Activated T-helper 17 cell treated with anti-CD3 and anti-CD28 coated beads, Interleukin-2, amount 50 U/mL, for 72 hours (primary cell): Measurements from ENCODE around the gene MKNK1. TPM values are rescaled to one million over a fixed set of nuclear protein-coding genes. Genes with fewer than 3 reads are reported as not detected.

ENCODE experiments used
- ATAC-seq: fragments of 150-1000 bp; cut with Tn5 transposase; replicated peaks from 2 replicates; pipeline ENCODE4 v1.10.0; 2021; ENCODE audit warnings: mild to moderate bottlenecking, moderate library complexity
- H3K27ac Mint-ChIP-seq: one replicate; pipeline ENCODE4 v1.8.0; 2022; ENCODE audit warnings: mixed read lengths
- H3K27me3 Mint-ChIP-seq: one replicate; pipeline ENCODE4 v1.8.0; 2022; ENCODE audit warnings: mixed read lengths
- H3K36me3 Mint-ChIP-seq: one replicate; pipeline ENCODE4 v1.8.0; 2022; ENCODE audit warnings: low read depth, mild to moderate bottlenecking, mixed read lengths
- H3K4me1 Mint-ChIP-seq: one replicate; pipeline ENCODE4 v1.8.0; 2022; ENCODE audit warnings: mixed read lengths
- H3K4me3 Mint-ChIP-seq: one replicate; pipeline ENCODE4 v1.8.0; 2022; ENCODE audit warnings: mild to moderate bottlenecking, mixed read lengths
- H3K9me3 Mint-ChIP-seq: one replicate; pipeline ENCODE4 v1.8.0; 2022; ENCODE audit warnings: mixed read lengths
- total RNA-seq, 2 donors: library from RNA; stranded (reverse); gene quantifications; one replicate each; pipeline ENCODE4 v1.2.3, GENCODE V29; 2022

The MKNK1 gene
- total RNA-seq, 2 donors from 2014 or later, result 59.2 to 83.7 TPM

- peaks cover 74% of the 10 kb centered on the region for H3K36me3 Mint-ChIP-seq
- H3K27me3 Mint-ChIP-seq, result no peaks in the 10 kb centered on the region
- no peak for ATAC-seq
- H3K4me3 Mint-ChIP-seq, result no peak overlapping the region
- no peaks in the 10 kb centered on the region for H3K9me3 Mint-ChIP-seq
- no peak overlapping the region for H3K27ac Mint-ChIP-seq
- no peaks in the 10 kb centered on the region for H3K4me1 Mint-ChIP-seq
Measured at GRCh38 chr1:46571691-46572225, 32.3 kb downstream of the MKNK1 start.

- H3K27ac Mint-ChIP-seq, result no peak overlapping the region
- H3K4me3 Mint-ChIP-seq, result no peak overlapping the region
- no peaks in the 10 kb centered on the region for H3K4me1 Mint-ChIP-seq
- no peaks in the 10 kb centered on the region for H3K27me3 Mint-ChIP-seq
- no peaks in the 10 kb centered on the region for H3K9me3 Mint-ChIP-seq
- H3K36me3 Mint-ChIP-seq, result peaks cover 69% of the 10 kb centered on the region
- ATAC-seq, result no peak
Measured at GRCh38 chr1:46569884-46570725, 34.0 kb downstream of the MKNK1 start.

GRCh38 chr1:46569116-46569515 is 35.0 kb downstream of the MKNK1 start:
- Mint-ChIP-seq H3K27ac (no peak overlapping the region), H3K9me3 (no peaks in the 10 kb centered on the region), H3K4me3 (no peak overlapping the region), H3K4me1 (no peaks in the 10 kb centered on the region), H3K36me3 (peaks cover 67% of the 10 kb centered on the region), H3K27me3 (no peaks in the 10 kb centered on the region)
- no peak for ATAC-seq

GRCh38 chr1:46568461-46568891 is 35.6 kb downstream of the MKNK1 start:
- no peaks in the 10 kb centered on the region for H3K27me3 Mint-ChIP-seq
- no peak overlapping the region for H3K27ac Mint-ChIP-seq
- H3K36me3 Mint-ChIP-seq, result peaks cover 67% of the 10 kb centered on the region
- no peaks in the 10 kb centered on the region for H3K4me1 Mint-ChIP-seq
- ATAC-seq, result no peak
- H3K4me3 Mint-ChIP-seq, result no peak overlapping the region
- no peaks in the 10 kb centered on the region for H3K9me3 Mint-ChIP-seq

- ATAC-seq, result no peak
- no peaks in the 10 kb centered on the region for H3K27me3 Mint-ChIP-seq
- peaks cover 78% of the 10 kb centered on the region for H3K36me3 Mint-ChIP-seq
- no peak overlapping the region for H3K27ac Mint-ChIP-seq
- H3K4me1 Mint-ChIP-seq, result no peaks in the 10 kb centered on the region
- H3K4me3 Mint-ChIP-seq, result no peak overlapping the region
- no peaks in the 10 kb centered on the region for H3K9me3 Mint-ChIP-seq
Measured at GRCh38 chr1:46563341-46563740, 40.7 kb downstream of the MKNK1 start.

- peaks cover 78% of the 10 kb centered on the region for H3K36me3 Mint-ChIP-seq
- ATAC-seq, result no peak
- H3K4me3 Mint-ChIP-seq, result no peak overlapping the region
- no peaks in the 10 kb centered on the region for H3K27me3 Mint-ChIP-seq
- no peak overlapping the region for H3K27ac Mint-ChIP-seq
- no peaks in the 10 kb centered on the region for H3K4me1 Mint-ChIP-seq
- H3K9me3 Mint-ChIP-seq, result no peaks in the 10 kb centered on the region
Measured at GRCh38 chr1:46562498-46562897, 41.6 kb downstream of the MKNK1 start.

- Mint-ChIP-seq H3K27me3 (no peaks in the 10 kb centered on the region), H3K27ac (peak overlapping the region; percentile 52)
- ATAC-seq, result no peak
Measured at GRCh38 chr1:46558966-46559365, 45.1 kb downstream of the MKNK1 start.

GRCh38 chr1:46558141-46558963 is 45.7 kb downstream of the MKNK1 start:
- ATAC-seq, result no peak
- H3K4me3 Mint-ChIP-seq, result no peak overlapping the region
- peaks cover 52% of the 10 kb centered on the region for H3K36me3 Mint-ChIP-seq
- H3K27me3 Mint-ChIP-seq, result no peaks in the 10 kb centered on the region
- no peaks in the 10 kb centered on the region for H3K9me3 Mint-ChIP-seq
- H3K27ac Mint-ChIP-seq, result peak overlapping the region; percentile 52
- H3K4me1 Mint-ChIP-seq, result no peaks in the 10 kb centered on the region

More at GRCh38 chr1:46558966-46559365, 45.1 kb downstream of the MKNK1 start:
- Mint-ChIP-seq H3K4me1 (no peaks in the 10 kb centered on the region), H3K36me3 (peaks cover 57% of the 10 kb centered on the region), H3K4me3 (no peak overlapping the region), H3K9me3 (no peaks in the 10 kb centered on the region)

- ATAC-seq, result no peak
- Mint-ChIP-seq H3K36me3 (peaks cover 43% of the 10 kb centered on the region), H3K9me3 (no peaks in the 10 kb centered on the region), H3K4me3 (no peak overlapping the region), H3K27ac (peak overlapping the region; percentile 15), H3K4me1 (no peaks in the 10 kb centered on the region), H3K27me3 (no peaks in the 10 kb centered on the region)
Measured at GRCh38 chr1:46557403-46557802, 46.7 kb downstream of the MKNK1 start.

- Mint-ChIP-seq H3K4me1 (no peaks in the 10 kb centered on the region), H3K27me3 (no peaks in the 10 kb centered on the region), H3K27ac (peak overlapping the region; percentile 15), H3K9me3 (no peaks in the 10 kb centered on the region), H3K36me3 (peaks cover 37% of the 10 kb centered on the region), H3K4me3 (no peak overlapping the region)
- peak; percentile 65 for ATAC-seq
Measured at GRCh38 chr1:46556822-46557221, 47.2 kb downstream of the MKNK1 start.

GRCh38 chr1:46555826-46556619 is 48.0 kb downstream of the MKNK1 start:
- H3K27me3 Mint-ChIP-seq, result no peaks in the 10 kb centered on the region
- H3K4me3 Mint-ChIP-seq, result no peak overlapping the region
- no peaks in the 10 kb centered on the region for H3K4me1 Mint-ChIP-seq
- H3K36me3 Mint-ChIP-seq, result peaks cover 30% of the 10 kb centered on the region
- H3K27ac Mint-ChIP-seq, result no peak overlapping the region
- no peaks in the 10 kb centered on the region for H3K9me3 Mint-ChIP-seq
- ATAC-seq, result no peak

- H3K27me3 Mint-ChIP-seq, result no peaks in the 10 kb centered on the region
- no peak overlapping the region for H3K4me3 Mint-ChIP-seq
- H3K9me3 Mint-ChIP-seq, result no peaks in the 10 kb centered on the region
- H3K36me3 Mint-ChIP-seq, result peaks cover 27% of the 10 kb centered on the region
- ATAC-seq, result no peak
- no peak overlapping the region for H3K27ac Mint-ChIP-seq
- peaks cover 3% of the 10 kb centered on the region for H3K4me1 Mint-ChIP-seq
Measured at GRCh38 chr1:46554597-46555381, 49.3 kb downstream of the MKNK1 start.

- H3K27ac Mint-ChIP-seq, result no peak overlapping the region
- ATAC-seq, result no peak
- peaks cover 8% of the 10 kb centered on the region for H3K4me1 Mint-ChIP-seq
- H3K9me3 Mint-ChIP-seq, result no peaks in the 10 kb centered on the region
- no peaks in the 10 kb centered on the region for H3K27me3 Mint-ChIP-seq
- no peak overlapping the region for H3K4me3 Mint-ChIP-seq
- peaks cover 22% of the 10 kb centered on the region for H3K36me3 Mint-ChIP-seq
Measured at GRCh38 chr1:46554236-46554596, 49.9 kb downstream of the MKNK1 start.
